Neural cell (in vitro differentiated cells): ENCODE data around the gene P3R3URF. TPM values are rescaled to one million over a fixed set of nuclear protein-coding genes. Genes with fewer than 3 reads are reported as not detected.

Experiments used
- H2AFZ ChIP-seq: fragments of 200-600, 300-800 bp; sonication (generic), shearing (Covaris generic); 2 replicates; pipeline ENCODE4 v1.6.0; 2014; ENCODE audit warnings: low read depth, mild to moderate bottlenecking, antibody characterized with exemption, low read length, moderate library complexity
- H3F3A ChIP-seq: fragments of 200-600 bp; shearing (Covaris generic); 2 replicates; pipeline ENCODE4 v1.6.1; 2016; ENCODE audit warnings: mild to moderate bottlenecking, moderate library complexity, mixed read lengths, antibody characterized with exemption, low read length; ENCODE audit not compliant: insufficient read depth, poor library complexity, severe bottlenecking
- H3K27ac ChIP-seq: fragments of 200-600, 300-800 bp; sonication (generic), shearing (Covaris generic); 2 replicates; pipeline ENCODE4 v1.5.1; 2014; ENCODE audit warnings: mild to moderate bottlenecking, low read length, moderate library complexity
- H3K27me3 ChIP-seq: fragments of 300-800, 200-600 bp; sonication (generic), shearing (Covaris generic); 2 replicates; pipeline ENCODE4 v1.6.0; 2014; ENCODE audit warnings: mild to moderate bottlenecking, low read depth, low read length, moderate library complexity; ENCODE audit not compliant: insufficient read depth
- H3K36me3 ChIP-seq: fragments of 300-800, 200-600 bp; sonication (generic), shearing (Covaris generic); 2 replicates; pipeline ENCODE4 v1.5.1; 2014; ENCODE audit warnings: mild to moderate bottlenecking, antibody characterized with exemption, low read length, moderate library complexity; ENCODE audit not compliant: insufficient read depth
- H3K4me2 ChIP-seq: fragments of 300-800, 200-600 bp; sonication (generic), shearing (Covaris generic); 2 replicates; pipeline ENCODE4 v1.6.0; 2014; ENCODE audit warnings: mild to moderate bottlenecking, low read length
- H3K4me3 ChIP-seq: fragments of 300-800, 200-600 bp; sonication (generic), shearing (Covaris generic); 2 replicates; pipeline ENCODE4 v1.5.1; 2014; ENCODE audit warnings: mild to moderate bottlenecking, low read length, moderate library complexity
- H3K79me2 ChIP-seq: fragments of 200-600 bp; shearing (Covaris generic); replicated peaks from 2 replicates; pipeline ENCODE4 v1.6.0; 2014; ENCODE audit warnings: mild to moderate bottlenecking, low read length, moderate library complexity; ENCODE audit not compliant: insufficient read depth
- H3K9ac ChIP-seq: fragments of 300-800, 200-600 bp; sonication (generic), shearing (Covaris generic); 2 replicates; pipeline ENCODE4 v1.6.1; 2016; ENCODE audit warnings: mild to moderate bottlenecking, low read length, mixed read lengths
- H3K9me2 ChIP-seq: fragments of 200-600 bp; shearing (Covaris generic); 2 replicates; pipeline ENCODE4 v1.6.1; 2016; ENCODE audit warnings: mild to moderate bottlenecking, low read length, mixed read lengths; ENCODE audit not compliant: insufficient read depth
- H3K9me3 ChIP-seq: fragments of 200-600, 300-800 bp; sonication (generic), shearing (Covaris generic); 2 replicates; pipeline ENCODE4 v1.6.1; 2016; ENCODE audit warnings: mild to moderate bottlenecking, mixed run types, low read length, moderate library complexity, mixed read lengths
- H4K20me1 ChIP-seq: fragments of 200-600 bp; shearing (Covaris generic); 2 replicates; pipeline ENCODE4 v1.6.1; 2016; ENCODE audit warnings: mild to moderate bottlenecking, mixed run types; ENCODE audit not compliant: insufficient read depth
- CTCF ChIP-seq: fragments of 450-650 bp; IDR thresholded peaks from 2 replicates; pipeline ENCODE4 v1.5.1; 2014; ENCODE audit warnings: antibody characterized with exemption, mild to moderate bottlenecking, moderate library complexity; ENCODE audit not compliant: poor library complexity, severe bottlenecking
- EP300 ChIP-seq: fragments of 450-650 bp; conservative IDR thresholded peaks from 2 replicates; pipeline ENCODE4 v1.6.1; 2014; ENCODE audit warnings: antibody characterized with exemption, mild to moderate bottlenecking, moderate library complexity; ENCODE audit not compliant: poor library complexity, severe bottlenecking
- EZH2 ChIP-seq: fragments of 200-600, 300-800 bp; shearing (Covaris generic), sonication (generic); IDR thresholded peaks from 2 replicates; pipeline ENCODE4 v1.6.1; 2014; ENCODE audit warnings: antibody characterized with exemption, low read length, borderline replicate concordance, mild to moderate bottlenecking; ENCODE audit not compliant: insufficient read depth, poor library complexity, severe bottlenecking
- MXI1 ChIP-seq: fragments of 450-650 bp; conservative IDR thresholded peaks from 2 replicates; pipeline ENCODE4 v1.6.1; 2014; ENCODE audit warnings: antibody characterized with exemption, mild to moderate bottlenecking; ENCODE audit not compliant: poor library complexity, severe bottlenecking
- POLR2AphosphoS5 ChIP-seq: IDR thresholded peaks from 2 replicates; pipeline ENCODE4 v1.6.1; 2012
- RAD21 ChIP-seq: fragments of 450-650 bp; conservative IDR thresholded peaks from 2 replicates; pipeline ENCODE4 v1.6.1; 2014; ENCODE audit warnings: antibody characterized with exemption, mild to moderate bottlenecking, moderate library complexity
- REST ChIP-seq: IDR thresholded peaks from 2 replicates; pipeline ENCODE4 v1.6.1; 2012; ENCODE audit warnings: borderline replicate concordance
- SMC3 ChIP-seq: fragments of 450-650 bp; conservative IDR thresholded peaks from 2 replicates; pipeline ENCODE4 v1.6.1; 2014; ENCODE audit warnings: antibody characterized with exemption, mild to moderate bottlenecking, moderate library complexity; ENCODE audit not compliant: poor library complexity
- TAF1 ChIP-seq: IDR thresholded peaks from 2 replicates; pipeline ENCODE4 v1.6.1; 2012; ENCODE audit warnings: low read depth
- polyA plus RNA-seq: library from polyadenylated mRNA; depleted of rRNA; stranded (reverse); fragments of >200 nt; gene quantifications from 2 replicates; pipeline ENCODE4 v1.2.3, GENCODE V29; 2014

Gene P3R3URF
- polyA plus RNA-seq, 1 donor from 2014 or later = not detected

- Histone ChIP-seq H3K9me2 (no peaks in the 10 kb centered on the region), H3K27me3 (no peaks in the 10 kb centered on the region), H3K4me2 (peak within 1 kb of the TSS; percentile 70), H3K9me3 (no peaks in the 10 kb centered on the region), H2AFZ (peak within 1 kb of the TSS; percentile 78), H3F3A (no peaks in the 10 kb centered on the region), H3K4me3 (peak within 1 kb of the TSS; percentile 56), H3K36me3 (no peaks in the 10 kb centered on the region), H3K79me2 (no peaks in the 10 kb centered on the region), H3K27ac (peak within 1 kb of the TSS; percentile 57), H3K9ac (peak within 1 kb of the TSS; percentile 66), H4K20me1 (no peaks in the 10 kb centered on the region)
- TF ChIP-seq EZH2 = no peak
- no peak for TF ChIP-seq CTCF
- no peak for TF ChIP-seq POLR2AphosphoS5
- TF ChIP-seq EP300 = no peak
- TF ChIP-seq MXI1 = no peak
- TF ChIP-seq REST = no peak
- no peak for TF ChIP-seq TAF1
- no peak for TF ChIP-seq RAD21
- no peak for TF ChIP-seq SMC3
Observed at GRCh38 chr1:46174448-46175231, 1.6 kb downstream of the P3R3URF start, which contains the start of gene TSPAN1. Gene TSPAN1 (plus strand): TSS chr1:46175087. CDS start chr1:46181108, 6,021 bp downstream.

GRCh38 chr1:46173361-46173856, 2.9 kb downstream of the P3R3URF start:
- no peaks in the 10 kb centered on the region for H3K9me2 ChIP-seq
- H3K36me3 ChIP-seq = no peaks in the 10 kb centered on the region
- H2AFZ ChIP-seq = peak overlapping the region; percentile 78
- H3K9ac ChIP-seq = peak overlapping the region; percentile 66
- no peaks in the 10 kb centered on the region for H3K27me3 ChIP-seq
- no peaks in the 10 kb centered on the region for H4K20me1 ChIP-seq
- peak overlapping the region; percentile 56 for H3K4me3 ChIP-seq
- H3F3A ChIP-seq = no peaks in the 10 kb centered on the region
- H3K9me3 ChIP-seq = no peaks in the 10 kb centered on the region
- H3K4me2 ChIP-seq = peak overlapping the region; percentile 70
- H3K27ac ChIP-seq = peak overlapping the region; percentile 57
- peak; percentile 62 for TF ChIP-seq RAD21
- TF ChIP-seq TAF1 = no peak
- peak; percentile 30 for TF ChIP-seq MXI1
- no peak for TF ChIP-seq POLR2AphosphoS5
- peak; percentile 69 for TF ChIP-seq SMC3
- peak; percentile 40 for TF ChIP-seq EP300
- peak; percentile 79 for TF ChIP-seq REST
- TF ChIP-seq CTCF = peak; percentile 66
- H3K79me2 ChIP-seq = no peaks in the 10 kb centered on the region
